OCI-LY1 (cell line): ENCODE data around the gene MDGA2.

Experiments used
- EZH2 ChIP-seq: fragments of 200-600 bp; sonication (generic), shearing (Covaris generic); IDR thresholded peaks from 2 replicates; pipeline ENCODE4 v1.8.0; 2017; ENCODE audit warnings: borderline replicate concordance, mixed run types, mild to moderate bottlenecking, antibody characterized with exemption, low read length, moderate library complexity, mixed read lengths
- TF ChIP-seq, protein P1 (sequence below): fragments of 200-600 bp; sonication (generic), shearing (Covaris generic); IDR thresholded peaks from 2 replicates; pipeline ENCODE4 v1.5.1; 2017; ENCODE audit warnings: mild to moderate bottlenecking, antibody characterized with exemption, low read length, moderate library complexity, mixed read lengths

DNA sequence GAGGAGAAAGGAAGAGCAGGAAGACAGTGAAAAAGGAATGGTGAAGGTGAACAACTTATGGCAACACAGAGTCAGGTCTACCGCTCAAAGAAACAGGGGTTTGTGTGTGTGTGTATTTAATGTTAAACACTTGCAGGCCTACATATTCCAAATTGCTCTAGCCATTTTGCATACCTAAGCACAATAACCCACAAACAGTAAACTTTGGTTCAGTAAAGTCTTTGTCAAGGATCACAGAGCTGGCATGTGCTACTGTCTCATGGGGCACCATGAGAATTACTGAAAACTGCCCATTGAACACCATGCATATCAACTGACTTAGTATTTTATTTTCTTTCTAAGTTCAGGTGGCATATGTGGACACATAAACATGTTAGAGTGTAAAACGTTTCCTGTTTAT is 163.6 kb downstream of the MDGA2 start:
- TF ChIP-seq, protein P1, sequence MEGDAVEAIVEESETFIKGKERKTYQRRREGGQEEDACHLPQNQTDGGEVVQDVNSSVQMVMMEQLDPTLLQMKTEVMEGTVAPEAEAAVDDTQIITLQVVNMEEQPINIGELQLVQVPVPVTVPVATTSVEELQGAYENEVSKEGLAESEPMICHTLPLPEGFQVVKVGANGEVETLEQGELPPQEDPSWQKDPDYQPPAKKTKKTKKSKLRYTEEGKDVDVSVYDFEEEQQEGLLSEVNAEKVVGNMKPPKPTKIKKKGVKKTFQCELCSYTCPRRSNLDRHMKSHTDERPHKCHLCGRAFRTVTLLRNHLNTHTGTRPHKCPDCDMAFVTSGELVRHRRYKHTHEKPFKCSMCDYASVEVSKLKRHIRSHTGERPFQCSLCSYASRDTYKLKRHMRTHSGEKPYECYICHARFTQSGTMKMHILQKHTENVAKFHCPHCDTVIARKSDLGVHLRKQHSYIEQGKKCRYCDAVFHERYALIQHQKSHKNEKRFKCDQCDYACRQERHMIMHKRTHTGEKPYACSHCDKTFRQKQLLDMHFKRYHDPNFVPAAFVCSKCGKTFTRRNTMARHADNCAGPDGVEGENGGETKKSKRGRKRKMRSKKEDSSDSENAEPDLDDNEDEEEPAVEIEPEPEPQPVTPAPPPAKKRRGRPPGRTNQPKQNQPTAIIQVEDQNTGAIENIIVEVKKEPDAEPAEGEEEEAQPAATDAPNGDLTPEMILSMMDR = no peak
- no peak for TF ChIP-seq EZH2
